Measurements from ENCODE around the gene HECTD4. TPM values are rescaled to one million over a fixed set of nuclear protein-coding genes. Genes with fewer than 3 reads are reported as not detected.

HECTD4 gene
- total and polyA plus RNA-seq, 2 of the 4 experiments (the other 2 are of a cell fraction): 12.9 to 13.0 TPM

- no peaks in the 10 kb centered on the region for H3K36me3 ChIP-seq (ENCODE audit: control insufficient read depth, insufficient read depth, low read length)
- DNase-seq (no peak), ATAC-seq (ENCODE audit: low read depth) (no peak)
- H3K27me3 ChIP-seq (ENCODE audit: control insufficient read depth, insufficient read depth, low read length): no peaks in the 10 kb centered on the region
- H3K9ac ChIP-seq (ENCODE audit: low read depth, low read length): peak overlapping the region; percentile 60
- peak overlapping the region; percentile 1 for H2AK9ac ChIP-seq (replicated peaks; ENCODE audit: low read depth, low read length, poor library complexity)
- no peak for TF ChIP-seq RAD21 (IDR thresholded peaks at IDR 0.05; ENCODE audit: low read length)
- H2BK5ac ChIP-seq (ENCODE audit: low read depth, low read length, poor library complexity, severe bottlenecking): no peak overlapping the region
- H4K5ac ChIP-seq (ENCODE audit: low read depth, low read length): no peak overlapping the region
- BruUV-seq (replicated peaks): no TSS peak
- peaks cover 9% of the 10 kb centered on the region for H3K9me1 ChIP-seq (ENCODE audit: insufficient read depth, low read length)
- peak overlapping the region; percentile 24; the same call in 1 of the 2 replicates for H3K4ac ChIP-seq (ENCODE audit: low read depth, low read length)
- H2BK20ac ChIP-seq (ENCODE audit: low read depth, low read length): no peak overlapping the region
- H3K56ac ChIP-seq (ENCODE audit: extremely low read depth, insufficient read depth, low read length): no peak overlapping the region
- CTCF ChIA-PET: no interaction called here
- H3K79me1 ChIP-seq (ENCODE audit: low read depth in 1 of 2, low read length in 2 of 2): peaks cover 7 to 34% of the 10 kb centered on the region in 2 experiments
- no peak overlapping the region for H3K18ac ChIP-seq (ENCODE audit: low read depth, low read length)
- WGBS, 2 experiments (ENCODE audit: extremely low coverage in 2 of 2, insufficient read length in 1 of 2): 0% methylated on average over 18 of the region's 33 CpGs; no CpG with 5 or more reads in 1 of the 2 experiments
- H2BK15ac ChIP-seq (ENCODE audit: low read depth, low read length): no peak overlapping the region
- no peak overlapping the region for H2BK120ac ChIP-seq (ENCODE audit: low read depth, low read length)
- peak overlapping the region; percentile 60; the same call in 1 of the 2 replicates for H3K27ac ChIP-seq (ENCODE audit: insufficient read depth, low read length)
- in situ Hi-C loops (cut with MboI; ENCODE audit: low sequenced_read_pairs) (loop anchor here (10.0 kb wide), 1 partner anchor 117 kb away; no protein-coding TSS in a partner anchor), intact Hi-C loops (cut with micrococcal nuclease) (loop anchor here (10.0 kb wide), 1 partner anchor 277 kb away; the partner anchor contains the start of gene NAA25), dilution Hi-C loops (cut with HindIII; ENCODE audit: low sequenced_read_pairs, unreplicated experiment) (no loop called here)
- H4K20me1 ChIP-seq (ENCODE audit: insufficient read depth, low read length): peaks cover 16% of the 10 kb centered on the region
- peak overlapping the region; percentile 99 for H2AFZ ChIP-seq (replicated peaks; ENCODE audit: low read length, poor library complexity)
- H4K8ac ChIP-seq (ENCODE audit: low read depth in 2 of 2, low read length in 2 of 2): 0 out of 4 replicates have a peak overlapping the region, but pooled peaks of 1 of the 2 experiments have one; percentile 19
- H3K9me3 ChIP-seq (ENCODE audit: control insufficient read depth, insufficient read depth, low read length): no peaks in the 10 kb centered on the region
- POLR2A ChIA-PET (ENCODE audit: unreplicated experiment): no interaction called here
- no peak overlapping the region for H4K91ac ChIP-seq (ENCODE audit: insufficient read depth, low read depth, low read length)
- H3K4me2 ChIP-seq (ENCODE audit: low read depth, low read length): peak overlapping the region; percentile 98
- H3K4me1 ChIP-seq (ENCODE audit: control insufficient read depth, insufficient read depth, low read length): peaks cover 9% of the 10 kb centered on the region
- no peak overlapping the region; the same call in 1 of the 2 replicates for H3K14ac ChIP-seq (replicated peaks; ENCODE audit: low read depth, low read length)
- peak overlapping the region; percentile 84; the same call in 1 of the 2 replicates for H3K23ac ChIP-seq (ENCODE audit: low read depth, low read length)
- H2AK5ac ChIP-seq (ENCODE audit: low read depth, low read length): no peak overlapping the region
- peak overlapping the region; percentile 66 for H3K4me3 ChIP-seq (ENCODE audit: insufficient read depth, low read depth, low read length)
Measured at GRCh38 chr12:112381406-112381882, 787 bp downstream of the HECTD4 start.

Data from IMR-90 (cell line).